NCI-H1694 (cell line): ENCODE data around the gene GRID1.

ENCODE experiments used
- DNase-seq: peaks from one replicate; lab custom pipeline; 2025; lab: John Stamatoyannopoulos, UW

The GRID1 gene

GRCh38 chr10:86312701-86313270, 53.8 kb downstream of the GRID1 start:
- no peak for DNase-seq

GRCh38 chr10:86311906-86312305, 54.7 kb downstream of the GRID1 start:
- no peak for DNase-seq

- no peak for DNase-seq
Measured at GRCh38 chr10:86311190-86311589, 55.4 kb downstream of the GRID1 start.

GRCh38 chr10:86310702-86311101, 55.9 kb downstream of the GRID1 start:
- no peak for DNase-seq

GRCh38 chr10:86310291-86310690, 56.3 kb downstream of the GRID1 start:
- no peak for DNase-seq

- no peak for DNase-seq
Measured at GRCh38 chr10:86308056-86308455, 58.5 kb downstream of the GRID1 start.

- no peak for DNase-seq
Measured at GRCh38 chr10:86306628-86307278, 59.8 kb downstream of the GRID1 start.

GRCh38 chr10:86305521-86305920, 61.1 kb downstream of the GRID1 start:
- no peak for DNase-seq

- DNase-seq, result no peak
Measured at GRCh38 chr10:86304436-86304835, 62.2 kb downstream of the GRID1 start.

GRCh38 chr10:86303626-86304025, 63.0 kb downstream of the GRID1 start:
- no peak for DNase-seq

GRCh38 chr10:86301971-86302370, 64.6 kb downstream of the GRID1 start:
- DNase-seq, result no peak

GRCh38 chr10:86300931-86301830, 65.4 kb downstream of the GRID1 start:
- DNase-seq, result no peak

- DNase-seq, result no peak
Measured at GRCh38 chr10:86300399-86300925, 66.1 kb downstream of the GRID1 start.

GRCh38 chr10:86299562-86299961, 67.0 kb downstream of the GRID1 start:
- DNase-seq, result no peak

GRCh38 chr10:86298501-86299001, 68.0 kb downstream of the GRID1 start:
- no peak for DNase-seq

- DNase-seq, result no peak
Measured at GRCh38 chr10:86295791-86296190, 70.8 kb downstream of the GRID1 start.

GRCh38 chr10:86295351-86295750, 71.2 kb downstream of the GRID1 start:
- DNase-seq, result no peak

GRCh38 chr10:86294346-86295265, 72.0 kb downstream of the GRID1 start:
- no peak for DNase-seq

- DNase-seq, result no peak
Measured at GRCh38 chr10:86293396-86293791, 73.2 kb downstream of the GRID1 start.

- no peak for DNase-seq
Measured at GRCh38 chr10:86292462-86293395, 73.9 kb downstream of the GRID1 start.
